HepG2 (cell line): ENCODE results near the gene ANO2. TPM values are rescaled to one million over a fixed set of nuclear protein-coding genes. Genes with fewer than 3 reads are reported as not detected.

Source experiments
- ATAC-seq: fragments of 200-7000 bp; cut with Tn5 transposase; 3 replicates; pipeline ENCODE4 v1.9.1; 2020; ENCODE audit warnings: mild to moderate bottlenecking, moderate library complexity
- BruUV-seq: library from RNA; stranded (reverse); fragments of 400-500 nt; replicated peaks from 2 replicates; lab custom pipeline; 2021; lab: Mats Ljungman, UMichigan
- CTCF ChIA-PET: fragments of 300-600 bp; formaldehyde crosslinking; extraction: SDS; loops from one replicate; lab custom pipeline; 2021; ENCODE audit warnings: low total read pairs, inconsistent platforms, low intra/inter-chr PET ratio; lab: Yijun Ruan, JAX
- POLR2A ChIA-PET: fragments of 350-600 bp; sonication (Branson Sonifier 250); formaldehyde crosslinking; loops from one replicate; lab custom pipeline; 2020; ENCODE audit warnings: antibody characterized with exemption, inconsistent platforms; lab: Yijun Ruan, JAX
- DNase-seq: peaks from one replicate; pipeline ENCODE4 v3.0.0-alpha.2; 2015; ENCODE audit warnings: low spot score
- FAIRE-seq: peaks from 3 replicates; lab custom pipeline; 2011; peaks lifted over from hg19 to GRCh38; lab: Jason Lieb, UNC
- H2AFZ ChIP-seq: one replicate; pipeline ENCODE4 v1.6.1; 2011; ENCODE audit warnings: low read length, inconsistent platforms
- H3K27ac ChIP-seq: fragments of 300-600 bp; 3 replicates; pipeline ENCODE4 v1.8.0; 2011; ENCODE audit warnings: mixed run types, mild to moderate bottlenecking, mixed read lengths, low read length, inconsistent platforms; ENCODE audit not compliant: insufficient read depth; ENCODE audit errors: extremely low read length
- H3K27me3 ChIP-seq, 2 experiments: fragments of 200-600 bp in 1 of 2; 2 replicates in 1 of 2; 3 replicates in 1 of 2; pipeline versions ENCODE4 v1.6.0 to v1.8.0; 2011; ENCODE audit warnings: low read length in 2 of 2, mild to moderate bottlenecking in 2 of 2, moderate library complexity in 2 of 2, inconsistent platforms in 1 of 2; ENCODE audit not compliant: insufficient read depth in 2 of 2, control insufficient read depth in 1 of 2
- H3K36me3 ChIP-seq, 2 experiments: fragments of 200-600 bp in 1 of 2; replicated peaks in 1 of 2; 2 replicates in 1 of 2; 3 replicates in 1 of 2; pipeline versions ENCODE4 v1.5.1 to v1.8.0; 2011; ENCODE audit warnings: low read length in 2 of 2, inconsistent platforms in 1 of 2; ENCODE audit not compliant: insufficient read depth in 2 of 2, control insufficient read depth in 1 of 2
- H3K4me1 ChIP-seq: 2 replicates; pipeline ENCODE4 v1.5.1; 2012; ENCODE audit warnings: low read length, inconsistent platforms; ENCODE audit not compliant: insufficient read depth
- H3K4me2 ChIP-seq: 2 replicates; pipeline ENCODE4 v1.6.0; 2011; ENCODE audit warnings: low read depth, low read length, inconsistent platforms
- H3K4me3 ChIP-seq, 3 experiments: fragments of 200-600 bp in 1 of 3; sonication (generic), shearing (Covaris generic) in 1 of 3; replicated peaks in 1 of 3; 2 replicates each; pipeline ENCODE4 v1.5.1; 2011 to 2016; ENCODE audit warnings: low read length in 3 of 3, inconsistent platforms in 2 of 3, low read depth in 2 of 3, mild to moderate bottlenecking in 2 of 3, control low read depth in 1 of 3, mixed read lengths in 1 of 3; ENCODE audit not compliant: insufficient read depth in 1 of 3
- H3K79me2 ChIP-seq: one replicate; pipeline ENCODE4 v1.6.1; 2011; ENCODE audit warnings: low read length, inconsistent platforms; ENCODE audit not compliant: insufficient read depth
- H3K9ac ChIP-seq: 2 replicates; pipeline ENCODE4 v1.6.0; 2011; ENCODE audit warnings: mild to moderate bottlenecking, low read depth, low read length, inconsistent platforms; ENCODE audit not compliant: insufficient read depth
- H3K9me3 ChIP-seq: 2 replicates; pipeline ENCODE4 v1.5.1; 2012; ENCODE audit warnings: mild to moderate bottlenecking, low read length
- H4K20me1 ChIP-seq: 2 replicates; pipeline ENCODE4 v1.6.0; 2011; ENCODE audit warnings: inconsistent platforms, mild to moderate bottlenecking, low read length, moderate library complexity; ENCODE audit not compliant: insufficient read depth
- ELF3 ChIP-seq: IDR thresholded peaks from 2 replicates; pipeline ENCODE4 v1.6.1; 2016; ENCODE audit warnings: missing genetic modification reagents, missing compliant biosample characterization
- HOXA7 ChIP-seq: sonication (generic); formaldehyde crosslinking; IDR thresholded peaks from 2 replicates; pipeline ENCODE4 v1.8.1; 2022; ENCODE audit warnings: mild to moderate bottlenecking, missing genetic modification reagents, moderate library complexity
- HOXD1 ChIP-seq: sonication (generic); formaldehyde crosslinking; IDR thresholded peaks from 2 replicates; pipeline ENCODE4 v1.5.0; 2020; ENCODE audit warnings: missing genetic modification reagents
- KMT2A ChIP-seq: sonication (generic); formaldehyde crosslinking; IDR thresholded peaks from 2 replicates; pipeline ENCODE4 v1.4.0; 2020; ENCODE audit warnings: missing genetic modification reagents
- NFKB2 ChIP-seq: sonication (generic); formaldehyde crosslinking; IDR thresholded peaks from 2 replicates; pipeline ENCODE4 v1.4.0; 2020; ENCODE audit warnings: missing genetic modification reagents, borderline replicate concordance
- RFXANK ChIP-seq: IDR thresholded peaks from 2 replicates; pipeline ENCODE4 v1.6.1; 2016
- SP140L ChIP-seq: sonication (generic); formaldehyde crosslinking; IDR thresholded peaks from 2 replicates; pipeline ENCODE4 v1.4.0; 2020; ENCODE audit warnings: missing genetic modification reagents, borderline replicate concordance
- ZBTB21 ChIP-seq: sonication (generic); formaldehyde crosslinking; IDR thresholded peaks from 2 replicates; pipeline ENCODE4 v1.4.0; 2020; ENCODE audit warnings: missing genetic modification reagents
- ZNF570 ChIP-seq: sonication (generic); formaldehyde crosslinking; IDR thresholded peaks from 2 replicates; pipeline ENCODE4 v1.4.0; 2020; ENCODE audit warnings: mild to moderate bottlenecking, missing genetic modification reagents, borderline replicate concordance
- ZSCAN9 ChIP-seq: IDR thresholded peaks from 2 replicates; pipeline ENCODE4 v1.6.1; 2016; ENCODE audit warnings: borderline replicate concordance
- WGBS: methylation state at CpG from one replicate; pipeline ENCODE4 v1.1.6; 2017; ENCODE audit warnings: low lambda C conversion rate; 5-methylcytosine and 5-hydroxymethylcytosine counted together
- in situ Hi-C: cut with HindIII; loops from 2 replicates; pipeline ENCODE4 v1.10.0; 2017; ENCODE audit warnings: low pct_unique_long_range_greater_than_20kb; ENCODE audit not compliant: extremely low pct_ligation_motif_present
- intact Hi-C: fragments of 100-400 bp; cut with micrococcal nuclease; formaldehyde crosslinking; loops from one replicate; pipeline ENCODE4 v1.10.0; 2022; ENCODE audit not compliant: unreplicated experiment
- polyA plus RNA-seq, 8 experiments: library from polyadenylated mRNA; depleted of rRNA in 3 of 8; stranded (reverse) in 7 of 8; unstranded in 1 of 8; fragments of >200 nt; fragmentation: Illumina TruSeq in 4 of 8; extraction: Trizol in 4 of 8; gene quantifications; 2 replicates each; pipeline versions ENCODE4 v1.2.1 to v1.2.3, GENCODE V29; 2011 to 2016; ENCODE audit warnings: low read depth in 4 of 8, missing spikeins in 1 of 8, mixed read lengths in 1 of 8; ENCODE audit not compliant: insufficient read depth in 1 of 8
- total RNA-seq, 5 experiments: library from RNA; depleted of rRNA; stranded (reverse); fragments of >200 nt; fragmentation: Illumina TruSeq; extraction: Trizol; gene quantifications; 2 replicates each; pipeline ENCODE4 v1.2.3, GENCODE V29; 2016; ENCODE audit warnings: low read depth in 1 of 5
- TF ChIP-seq, protein P1 (sequence below): IDR thresholded peaks from 2 replicates; pipeline ENCODE4 v1.6.1; 2016; ENCODE audit warnings: missing compliant biosample characterization, missing genetic modification reagents, borderline replicate concordance
- TF ChIP-seq, protein P2 (sequence below): sonication (generic); formaldehyde crosslinking; IDR thresholded peaks from 2 replicates; pipeline ENCODE4 v1.8.1; 2023; ENCODE audit warnings: mild to moderate bottlenecking, missing genetic modification reagents, borderline replicate concordance
- TF ChIP-seq, protein P3 (sequence below): sonication (generic); formaldehyde crosslinking; IDR thresholded peaks from 2 replicates; pipeline ENCODE4 v1.5.1; 2020; ENCODE audit warnings: mild to moderate bottlenecking, missing genetic modification reagents

ANO2 gene
- total and polyA plus RNA-seq, 2 of the 13 experiments (the other 11 are each of a cell fraction or from before 2014, with no cell fraction given) = 0.18 TPM; not detected in 1

DNA sequence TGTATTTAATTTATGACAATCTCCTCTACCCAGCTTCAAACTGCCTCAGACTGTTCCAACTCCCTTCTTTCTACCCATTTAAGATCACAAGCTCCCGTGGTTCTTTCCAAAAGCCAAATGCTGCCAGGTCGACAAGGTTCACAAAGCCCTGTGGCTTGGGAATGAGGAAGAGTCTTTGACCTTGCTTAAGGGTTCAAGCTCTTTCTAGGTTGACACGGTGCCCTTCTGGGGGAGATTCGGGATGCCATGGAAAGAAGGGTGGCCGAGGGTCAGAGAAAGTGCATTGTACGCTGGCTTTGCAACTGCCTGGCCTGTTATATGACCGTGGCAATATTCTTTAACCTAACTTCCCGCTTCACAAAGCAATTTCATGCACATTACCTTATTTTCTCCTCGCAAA is 239.3 kb downstream of the ANO2 start:
- H3K4me3 ChIP-seq = no peak overlapping the region
- in situ Hi-C loops (no loop called here), intact Hi-C loops (no loop called here)
- H3K9me3 ChIP-seq = no peaks in the 10 kb centered on the region
- ATAC-seq = no peak
- H3K4me2 ChIP-seq = no peak overlapping the region
- DNase-seq = no peak
- no peak overlapping the region for H3K9ac ChIP-seq
- no peak overlapping the region for H2AFZ ChIP-seq
- 14% methylated on average over 8 of the region's 9 CpGs for WGBS
- BruUV-seq = no TSS peak
- no peaks in the 10 kb centered on the region for H3K79me2 ChIP-seq
- H3K36me3 ChIP-seq = no peaks in the 10 kb centered on the region
- no peak for FAIRE-seq
- H3K27me3 ChIP-seq = no peaks in the 10 kb centered on the region
- CTCF ChIA-PET = no interaction called here
- TF ChIP-seq HOXA7 (no peak), ELF3 (CRISPR knock-in tag) (no peak), KMT2A (no peak), ZBTB21 (CRISPR knock-in tag) (no peak)
- TF ChIP-seq, protein P1, sequence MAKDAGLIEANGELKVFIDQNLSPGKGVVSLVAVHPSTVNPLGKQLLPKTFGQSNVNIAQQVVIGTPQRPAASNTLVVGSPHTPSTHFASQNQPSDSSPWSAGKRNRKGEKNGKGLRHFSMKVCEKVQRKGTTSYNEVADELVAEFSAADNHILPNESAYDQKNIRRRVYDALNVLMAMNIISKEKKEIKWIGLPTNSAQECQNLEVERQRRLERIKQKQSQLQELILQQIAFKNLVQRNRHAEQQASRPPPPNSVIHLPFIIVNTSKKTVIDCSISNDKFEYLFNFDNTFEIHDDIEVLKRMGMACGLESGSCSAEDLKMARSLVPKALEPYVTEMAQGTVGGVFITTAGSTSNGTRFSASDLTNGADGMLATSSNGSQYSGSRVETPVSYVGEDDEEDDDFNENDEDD (CRISPR knock-in tag) = no peak
- TF ChIP-seq, protein P2, sequence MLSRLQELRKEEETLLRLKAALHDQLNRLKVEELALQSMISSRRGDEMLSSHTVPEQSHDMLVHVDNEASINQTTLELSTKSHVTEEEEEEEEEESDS = no peak
- TF ChIP-seq, all 625 proteins: peak for 0
- Histone ChIP-seq H4K20me1 (no peaks in the 10 kb centered on the region), H3K27ac (no peak overlapping the region), H3K4me1 (peaks cover 9% of the 10 kb centered on the region; the same call in 1 of the 2 replicates)
- POLR2A ChIA-PET = no interaction called here

DNA sequence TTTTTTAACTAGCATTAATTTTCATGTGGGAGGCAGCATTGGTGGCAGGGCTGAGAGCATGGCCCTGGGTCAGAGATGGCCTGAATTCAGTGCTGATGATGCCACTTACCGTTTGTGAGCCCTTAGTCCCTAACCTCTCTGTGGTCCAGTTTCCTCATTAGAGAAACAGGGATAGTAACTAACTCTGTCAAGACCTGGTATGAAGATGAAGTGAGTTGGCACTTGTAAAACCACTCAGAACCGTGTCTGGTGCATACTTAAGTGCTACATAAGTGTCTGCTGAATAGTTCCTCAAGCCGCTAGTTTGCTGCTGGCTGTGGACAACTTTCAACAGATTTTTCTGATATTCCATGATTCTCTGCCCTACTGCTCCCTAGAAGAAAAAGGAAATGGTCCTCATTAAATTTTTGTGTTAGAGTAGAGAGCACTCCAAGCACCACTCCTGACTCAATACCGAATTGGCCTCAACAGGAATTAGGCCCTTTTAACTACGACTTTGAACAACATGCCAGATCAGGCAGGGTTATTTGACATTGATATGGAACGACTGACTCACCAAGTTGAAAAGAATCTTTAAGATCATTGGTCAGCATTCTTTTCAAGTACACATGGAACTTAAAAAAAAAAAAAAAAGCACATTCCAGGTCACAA is 250.2 kb downstream of the ANO2 start:
- in situ Hi-C loops = no loop called here
- no peak overlapping the region for H3K27ac ChIP-seq
- no peak overlapping the region for H2AFZ ChIP-seq
- intact Hi-C loops = no loop called here
- CTCF ChIA-PET = no interaction called here
- no peak overlapping the region for H3K4me3 ChIP-seq
- H3K9me3 ChIP-seq = no peaks in the 10 kb centered on the region
- no peaks in the 10 kb centered on the region for H4K20me1 ChIP-seq
- no peaks in the 10 kb centered on the region for H3K36me3 ChIP-seq
- no peaks in the 10 kb centered on the region for H3K27me3 ChIP-seq
- FAIRE-seq (no peak), ATAC-seq (no peak), DNase-seq (no peak)
- H3K9ac ChIP-seq = no peak overlapping the region
- POLR2A ChIA-PET = no interaction called here
- H3K4me1 ChIP-seq = no peaks in the 10 kb centered on the region
- no peak for TF ChIP-seq RFXANK (CRISPR knock-in tag)
- TF ChIP-seq, protein P3, sequence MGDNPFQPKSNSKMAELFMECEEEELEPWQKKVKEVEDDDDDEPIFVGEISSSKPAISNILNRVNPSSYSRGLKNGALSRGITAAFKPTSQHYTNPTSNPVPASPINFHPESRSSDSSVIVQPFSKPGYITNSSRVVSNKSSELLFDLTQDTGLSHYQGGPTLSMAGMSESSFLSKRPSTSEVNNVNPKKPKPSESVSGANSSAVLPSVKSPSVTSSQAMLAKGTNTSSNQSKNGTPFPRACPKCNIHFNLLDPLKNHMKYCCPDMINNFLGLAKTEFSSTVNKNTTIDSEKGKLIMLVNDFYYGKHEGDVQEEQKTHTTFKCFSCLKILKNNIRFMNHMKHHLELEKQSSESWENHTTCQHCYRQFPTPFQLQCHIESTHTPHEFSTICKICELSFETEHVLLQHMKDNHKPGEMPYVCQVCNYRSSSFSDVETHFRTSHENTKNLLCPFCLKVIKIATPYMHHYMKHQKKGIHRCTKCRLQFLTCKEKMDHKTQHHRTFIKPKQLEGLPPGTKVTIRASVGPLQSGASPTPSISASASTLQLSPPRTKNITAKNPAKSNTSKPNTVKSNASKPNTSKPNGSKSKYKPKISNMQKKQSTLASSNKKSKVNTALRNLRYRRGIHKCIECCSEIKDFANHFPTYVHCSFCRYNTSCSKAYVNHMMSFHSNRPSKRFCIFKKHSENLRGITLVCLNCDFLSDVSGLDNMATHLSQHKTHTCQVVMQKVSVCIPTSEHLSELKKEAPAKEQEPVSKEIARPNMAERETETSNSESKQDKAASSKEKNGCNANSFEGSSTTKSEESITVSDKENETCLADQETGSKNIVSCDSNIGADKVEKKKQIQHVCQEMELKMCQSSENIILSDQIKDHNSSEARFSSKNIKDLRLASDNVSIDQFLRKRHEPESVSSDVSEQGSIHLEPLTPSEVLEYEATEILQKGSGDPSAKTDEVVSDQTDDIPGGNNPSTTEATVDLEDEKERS (CRISPR knock-in tag) = no peak
- TF ChIP-seq NFKB2 = no peak
- no peak for TF ChIP-seq HOXD1 (CRISPR knock-in tag)
- TF ChIP-seq ZNF570 (CRISPR knock-in tag) = no peak
- TF ChIP-seq ZSCAN9 (CRISPR knock-in tag) = no peak
- TF ChIP-seq SP140L (CRISPR knock-in tag) = no peak
- 13% methylated on average over 6 of the region's 6 CpGs for WGBS
- no peak overlapping the region for H3K4me2 ChIP-seq
- no peaks in the 10 kb centered on the region for H3K79me2 ChIP-seq
- BruUV-seq = no TSS peak
